Thoracic aorta (tissue), 2 donors: Measurements from ENCODE around the gene RAC3. TPM values are rescaled to one million over a fixed set of nuclear protein-coding genes. Genes with fewer than 3 reads are reported as not detected.

Experiments
- ATAC-seq: fragments of 150-250 bp; one replicate; pipeline ENCODE4 v1.8.0; 2017; ENCODE audit warnings: low read depth; ENCODE audit not compliant: insufficient number of reproducible peaks, low FRiP score
- DNase-seq: peaks from one replicate; pipeline ENCODE4 v3.0.0-alpha.2; 2020; ENCODE audit warnings: low spot score
- H3K27ac ChIP-seq, 2 donors: fragments of 200-600 bp; sonication (generic); 1 replicate in 1 of 2; 2 replicates in 1 of 2; pipeline ENCODE4 v1.5.1; 2016; ENCODE audit warnings: mild to moderate bottlenecking in 2 of 2, moderate library complexity in 2 of 2
- H3K27me3 ChIP-seq: fragments of 200-600 bp; sonication (generic); replicated peaks from 2 replicates; pipeline ENCODE4 v1.6.0; 2016; ENCODE audit warnings: mild to moderate bottlenecking; ENCODE audit not compliant: insufficient read depth
- H3K36me3 ChIP-seq: fragments of 200-600 bp; sonication (generic); one replicate; pipeline ENCODE4 v1.5.1; 2016
- H3K4me1 ChIP-seq, 2 donors: fragments of 200-600 bp; sonication (generic); 1 replicate in 1 of 2; 2 replicates in 1 of 2; pipeline versions ENCODE4 v1.5.1 to v1.6.0; 2016; ENCODE audit warnings: low read depth in 2 of 2, mild to moderate bottlenecking in 1 of 2; ENCODE audit not compliant: control insufficient read depth in 1 of 2
- H3K4me3 ChIP-seq: fragments of 200-600 bp; sonication (generic); 2 replicates; pipeline ENCODE4 v1.5.1; 2016; ENCODE audit warnings: mild to moderate bottlenecking
- H3K9me3 ChIP-seq: fragments of 200-600 bp; sonication (generic); 2 replicates; pipeline ENCODE4 v1.5.1; 2016
- total RNA-seq, 2 donors: library from RNA; depleted of rRNA; stranded (reverse); fragments of >200 nt; gene quantifications; one replicate each; pipeline versions ENCODE4 v1.1.0 to v1.2.3, GENCODE V29; 2016
- TF ChIP-seq, protein P1 (sequence below): fragments of 200-600 bp; sonication (generic); IDR thresholded peaks from one replicate; pipeline ENCODE4 v1.5.1; 2019; ENCODE audit warnings: antibody characterized with exemption

Gene RAC3
- total RNA-seq, 2 donors from 2014 or later = 1.8 TPM; not detected in 1

GRCh38 chr17:81996757-81997441 lies 34.6 kb upstream of the RAC3 start:
- DNase-seq (no peak), ATAC-seq (no peak)
- Histone ChIP-seq H3K4me1 (peaks cover 4 to 11% of the 10 kb centered on the region in 2 donors), H3K27me3 (no peaks in the 10 kb centered on the region), H3K36me3 (peaks cover 9% of the 10 kb centered on the region), H3K4me3 (no peak overlapping the region), H3K9me3 (no peaks in the 10 kb centered on the region), H3K27ac (no peak overlapping the region)
- TF ChIP-seq, protein P1, sequence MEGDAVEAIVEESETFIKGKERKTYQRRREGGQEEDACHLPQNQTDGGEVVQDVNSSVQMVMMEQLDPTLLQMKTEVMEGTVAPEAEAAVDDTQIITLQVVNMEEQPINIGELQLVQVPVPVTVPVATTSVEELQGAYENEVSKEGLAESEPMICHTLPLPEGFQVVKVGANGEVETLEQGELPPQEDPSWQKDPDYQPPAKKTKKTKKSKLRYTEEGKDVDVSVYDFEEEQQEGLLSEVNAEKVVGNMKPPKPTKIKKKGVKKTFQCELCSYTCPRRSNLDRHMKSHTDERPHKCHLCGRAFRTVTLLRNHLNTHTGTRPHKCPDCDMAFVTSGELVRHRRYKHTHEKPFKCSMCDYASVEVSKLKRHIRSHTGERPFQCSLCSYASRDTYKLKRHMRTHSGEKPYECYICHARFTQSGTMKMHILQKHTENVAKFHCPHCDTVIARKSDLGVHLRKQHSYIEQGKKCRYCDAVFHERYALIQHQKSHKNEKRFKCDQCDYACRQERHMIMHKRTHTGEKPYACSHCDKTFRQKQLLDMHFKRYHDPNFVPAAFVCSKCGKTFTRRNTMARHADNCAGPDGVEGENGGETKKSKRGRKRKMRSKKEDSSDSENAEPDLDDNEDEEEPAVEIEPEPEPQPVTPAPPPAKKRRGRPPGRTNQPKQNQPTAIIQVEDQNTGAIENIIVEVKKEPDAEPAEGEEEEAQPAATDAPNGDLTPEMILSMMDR = no peak

DNA sequence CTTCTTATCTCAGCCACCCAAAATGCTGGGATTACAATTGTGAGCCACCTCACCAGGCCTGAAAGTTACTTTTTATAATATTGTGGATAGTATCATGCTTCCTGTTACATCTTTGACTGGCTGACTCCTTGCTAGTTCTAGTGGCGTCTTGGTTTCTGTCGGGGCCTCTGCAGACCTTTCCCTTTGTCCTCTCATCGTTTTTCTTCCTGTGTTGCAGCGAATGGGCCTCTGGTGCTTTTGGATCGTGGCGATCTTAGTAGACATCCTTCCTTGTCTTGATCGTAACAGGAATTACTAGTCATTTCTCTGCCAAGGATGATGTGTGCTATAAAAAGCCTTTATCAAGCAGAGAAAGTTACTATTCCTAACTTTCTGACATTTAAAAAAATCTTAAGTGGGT lies 33.3 kb upstream of the RAC3 start:
- no peak overlapping the region for H3K4me3 ChIP-seq
- peaks cover 9% of the 10 kb centered on the region for H3K36me3 ChIP-seq
- no peaks in the 10 kb centered on the region for H3K9me3 ChIP-seq
- DNase-seq (no peak), ATAC-seq (no peak)
- no peaks in the 10 kb centered on the region for H3K27me3 ChIP-seq
- H3K27ac ChIP-seq = no peak overlapping the region
- TF ChIP-seq, protein P1 = no peak
- H3K4me1 ChIP-seq = peaks cover 9 to 10% of the 10 kb centered on the region in 2 donors

DNA sequence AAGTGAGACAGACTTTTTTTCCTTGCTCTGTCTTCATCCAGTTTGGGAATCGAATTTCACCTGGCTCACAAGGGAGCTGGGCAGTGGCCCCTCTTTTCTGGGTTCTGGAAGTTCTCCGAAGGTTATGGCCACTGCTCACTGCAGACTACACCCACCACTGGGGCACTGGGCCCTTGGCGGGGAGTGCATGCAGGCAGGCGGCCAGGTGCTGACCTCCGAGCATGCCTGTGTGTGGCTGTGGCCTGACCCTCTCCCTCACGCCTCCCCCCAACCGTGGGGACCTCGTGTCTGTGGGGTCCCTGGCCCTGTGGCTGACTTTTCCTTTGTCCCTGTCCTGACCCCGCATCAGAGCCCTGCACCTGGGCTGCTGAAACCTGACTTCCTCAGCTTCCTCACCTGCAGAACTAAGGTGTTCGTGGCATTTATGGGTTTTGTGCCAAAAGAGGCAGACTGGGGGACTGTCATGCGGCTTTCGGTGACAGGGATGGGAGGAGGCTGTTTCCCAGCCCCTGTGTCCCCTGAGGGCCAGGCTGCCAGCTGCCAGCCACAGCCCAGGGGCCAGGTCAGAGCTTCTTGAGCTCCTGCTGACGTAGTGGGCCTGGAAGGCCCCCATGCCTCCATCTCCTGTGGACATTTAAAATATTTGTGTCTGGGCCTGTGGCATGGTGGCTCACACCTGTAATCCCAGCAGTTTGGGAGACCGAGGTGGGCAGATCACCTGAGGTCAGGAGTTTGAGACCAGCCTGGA lies 32.6 kb upstream of the RAC3 start:
- Histone ChIP-seq H3K36me3 (peaks cover 9% of the 10 kb centered on the region), H3K9me3 (no peaks in the 10 kb centered on the region), H3K27me3 (no peaks in the 10 kb centered on the region), H3K4me3 (no peak overlapping the region), H3K27ac (no peak overlapping the region), H3K4me1 (peaks cover 11 to 14% of the 10 kb centered on the region in 2 donors)
- ATAC-seq (no peak), DNase-seq (no peak)
- TF ChIP-seq, protein P1 = no peak

DNA sequence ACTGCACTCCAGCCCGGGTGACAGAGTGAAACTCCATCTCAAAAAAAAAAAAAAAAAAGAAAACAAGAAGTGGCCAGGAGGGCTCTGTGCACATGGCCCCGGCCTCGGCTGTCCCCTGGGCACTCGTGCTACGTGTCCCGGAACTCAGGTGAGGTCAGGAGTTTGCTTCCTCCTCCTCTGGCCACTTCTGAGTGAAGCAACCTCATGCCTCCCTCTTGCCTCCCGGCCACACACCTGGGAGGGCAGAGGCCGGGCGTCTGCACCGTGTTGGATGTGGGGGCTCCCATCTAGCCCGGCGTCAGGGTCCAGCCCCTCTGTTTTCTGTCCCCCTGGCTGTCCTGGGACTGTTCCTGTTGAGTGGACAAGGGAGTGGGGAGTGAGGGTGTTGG lies 31.9 kb upstream of the RAC3 start:
- H3K4me3 ChIP-seq = no peak overlapping the region
- H3K27me3 ChIP-seq = no peaks in the 10 kb centered on the region
- no peaks in the 10 kb centered on the region for H3K9me3 ChIP-seq
- ATAC-seq = no peak
- H3K36me3 ChIP-seq = peaks cover 9% of the 10 kb centered on the region
- no peak overlapping the region for H3K27ac ChIP-seq
- H3K4me1 ChIP-seq = peaks cover 18 to 21% of the 10 kb centered on the region in 2 donors
- DNase-seq = no peak
- TF ChIP-seq, protein P1 = no peak

DNA sequence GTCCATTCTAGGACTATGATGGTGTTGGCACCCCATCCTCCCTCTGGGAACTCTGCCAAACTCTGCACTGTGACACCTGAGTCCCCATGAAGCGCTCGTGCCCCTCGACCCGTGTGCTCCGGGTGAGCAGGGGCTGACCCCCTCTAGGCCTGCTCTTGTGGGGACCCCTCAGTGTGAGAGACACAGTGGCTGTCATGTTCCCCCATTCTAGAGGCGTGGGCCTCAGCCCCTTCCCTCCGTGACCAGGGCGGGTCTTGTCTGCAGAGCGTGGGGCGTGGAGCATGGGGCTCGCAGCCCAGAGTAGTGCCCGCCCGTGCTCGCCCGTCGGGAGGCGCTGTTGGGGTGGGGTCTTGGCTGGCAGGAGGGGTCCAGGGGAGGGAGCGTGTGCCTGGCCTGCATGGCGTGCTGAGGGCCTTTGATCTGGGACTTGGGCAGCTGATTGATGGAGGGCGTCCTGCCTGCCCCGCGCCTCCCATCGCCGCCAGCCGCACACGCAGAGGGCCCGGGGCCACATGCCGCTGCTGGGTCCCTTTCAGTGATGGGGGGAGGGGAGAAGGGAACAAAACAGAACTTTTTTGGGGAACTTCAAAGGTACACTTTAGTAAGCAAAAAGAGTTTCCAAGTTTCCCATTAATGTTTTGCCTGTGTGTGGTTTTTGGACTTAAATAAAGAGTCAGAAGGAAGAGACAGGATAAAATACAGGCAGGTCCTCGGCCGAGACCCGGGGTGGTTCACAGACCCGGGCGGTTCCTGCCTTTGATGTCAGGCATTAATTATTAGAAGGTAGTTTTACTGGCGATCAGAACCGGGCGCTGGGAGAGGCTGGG lies 31.3 kb upstream of the RAC3 start:
- H3K9me3 ChIP-seq = no peaks in the 10 kb centered on the region
- no peak overlapping the region for H3K27ac ChIP-seq
- H3K36me3 ChIP-seq = peaks cover 9% of the 10 kb centered on the region
- TF ChIP-seq, protein P1 = no peak
- peaks cover 19 to 27% of the 10 kb centered on the region in 2 donors for H3K4me1 ChIP-seq
- no peaks in the 10 kb centered on the region for H3K27me3 ChIP-seq
- ATAC-seq (no peak), DNase-seq (no peak)
- no peak overlapping the region for H3K4me3 ChIP-seq
